Hematopoietic multipotent progenitor cell (in vitro differentiated cells): Measurements from ENCODE around the gene METRNL. TPM values are rescaled to one million over a fixed set of nuclear protein-coding genes. Genes with fewer than 3 reads are reported as not detected.

Source experiments
- DNase-seq, 3 donors: peaks; one replicate each; pipeline ENCODE4 v3.0.0-alpha.2; 2011 to 2015; ENCODE audit warnings: low read depth in 2 of 3, low spot score in 2 of 3
- total RNA-seq: library from RNA; depleted of rRNA; stranded (reverse); fragments of >200 nt; gene quantifications from one replicate; pipeline ENCODE4 v1.2.3, GENCODE V29; 2012

The METRNL gene
- total RNA-seq, 1 donor = 36.9 TPM

DNA sequence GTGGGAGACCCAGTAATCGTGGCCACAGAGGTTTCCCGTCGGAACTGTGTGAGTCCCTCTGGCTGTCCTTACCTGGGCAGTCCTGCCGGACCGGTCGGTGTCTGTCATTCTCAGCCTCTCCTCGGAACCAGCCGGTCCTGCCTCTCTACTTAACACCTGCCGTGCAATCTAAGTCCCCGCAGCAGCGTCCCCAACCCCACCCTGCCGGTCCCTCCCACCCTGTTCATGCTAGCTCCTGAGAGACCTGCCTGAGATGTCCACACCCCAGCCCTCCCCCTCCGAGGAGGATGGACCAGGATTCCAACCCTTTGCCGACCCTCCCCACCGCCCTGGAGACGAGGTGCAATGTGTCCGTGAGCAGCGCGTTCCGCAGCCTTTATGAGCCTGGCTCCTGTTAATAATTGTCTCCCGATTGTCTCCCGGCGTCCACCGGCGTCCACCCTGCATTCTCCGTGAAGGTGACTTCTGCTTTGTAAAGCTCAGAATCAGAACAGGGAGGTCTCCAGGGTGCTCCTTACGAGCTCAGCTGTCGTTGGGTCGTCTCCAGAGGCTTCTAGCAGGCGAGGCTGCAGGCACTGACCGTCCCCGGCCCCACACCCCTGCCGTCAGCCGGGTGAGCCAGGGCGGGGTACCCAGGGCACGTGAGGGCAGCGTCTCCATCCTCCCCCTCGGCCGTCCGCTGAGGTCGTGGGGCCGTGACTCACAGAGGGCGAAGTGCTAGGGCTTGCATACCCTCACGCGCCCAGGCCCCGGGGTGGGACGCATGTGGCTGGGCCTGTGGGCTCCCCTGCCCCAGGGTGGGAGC lies 10.1 kb downstream of the METRNL start:
- no peak for DNase-seq

DNA sequence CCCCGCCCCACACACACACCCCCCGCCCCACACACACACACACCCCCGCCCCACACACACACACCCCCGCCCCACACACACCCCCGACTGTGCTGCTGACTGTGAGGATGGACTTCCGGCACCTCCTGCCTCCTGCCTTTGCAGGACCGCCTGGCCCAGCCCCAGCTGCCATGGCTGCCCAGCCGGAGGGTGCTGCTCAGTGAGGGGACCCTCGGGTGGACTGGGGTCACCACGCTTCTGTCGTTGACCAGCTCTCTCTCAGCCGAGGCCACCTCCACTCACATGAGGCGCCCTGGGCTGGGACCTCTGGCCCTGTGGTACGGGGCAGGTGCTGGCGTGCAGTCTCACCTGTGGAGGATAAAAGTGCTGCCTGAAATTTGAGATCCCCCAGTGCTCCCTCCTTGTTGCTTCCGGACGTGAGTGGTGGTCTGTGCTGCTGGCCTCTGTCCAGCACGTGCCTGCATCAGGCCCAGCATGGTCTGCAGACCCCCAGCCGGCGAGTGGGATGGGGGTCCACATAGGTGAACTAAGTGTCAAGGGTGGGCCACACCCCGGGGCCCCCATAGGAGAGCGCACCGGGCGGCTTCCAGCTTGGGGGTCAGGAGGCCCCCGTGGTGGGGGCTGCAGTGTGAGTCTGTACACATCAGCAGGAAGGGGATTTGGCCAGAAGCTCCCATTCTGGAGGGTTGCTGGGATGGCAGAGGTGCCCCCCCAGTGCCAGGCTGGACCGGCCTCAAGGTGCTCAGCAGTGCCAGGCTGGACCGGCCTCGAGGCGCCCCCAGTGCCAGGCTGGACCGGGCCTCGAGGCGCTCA lies 11.2 kb downstream of the METRNL start:
- DNase-seq = no peak

DNA sequence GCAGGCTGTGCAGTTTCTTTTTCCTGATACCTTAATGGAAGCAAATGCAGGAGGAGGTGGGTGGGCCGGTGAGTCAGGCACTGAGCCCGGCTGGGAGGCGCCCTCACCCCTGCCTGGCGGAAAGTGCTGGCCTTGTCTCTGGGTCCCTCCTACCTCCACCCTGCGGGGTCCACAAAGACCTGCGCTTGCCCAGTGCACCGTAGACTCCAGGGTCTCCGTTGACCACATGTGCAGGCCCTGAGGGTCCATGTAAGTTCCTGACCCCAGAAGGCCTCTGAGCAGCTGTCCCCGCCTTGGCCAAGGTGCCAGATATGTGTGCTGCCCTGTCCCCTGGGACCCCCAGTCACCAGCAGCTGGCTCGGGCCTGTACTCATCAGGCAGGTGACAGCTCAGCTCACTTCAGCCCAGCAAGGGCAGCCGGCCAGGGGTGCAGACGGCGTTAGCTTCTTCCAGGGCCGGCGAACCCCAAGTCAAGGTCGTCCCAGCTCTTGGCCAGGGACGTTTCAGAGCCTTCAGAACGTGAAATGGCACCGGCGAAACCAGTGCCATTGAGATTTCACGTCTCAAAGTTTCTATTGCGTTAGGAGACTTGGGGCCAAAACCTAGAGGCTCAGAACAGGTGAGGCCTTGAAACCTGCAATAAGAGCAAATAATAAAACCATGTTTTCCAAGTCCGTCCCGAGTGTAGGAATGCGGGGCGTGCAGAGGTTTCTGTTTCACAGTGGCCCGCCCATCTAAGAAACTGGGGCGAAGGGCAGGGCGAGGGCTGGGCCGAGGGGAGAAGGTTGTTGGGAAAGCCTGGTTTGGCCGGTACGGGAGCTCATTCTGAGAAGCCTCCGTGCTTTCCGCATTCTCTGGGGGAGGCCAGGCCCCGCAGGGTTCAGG lies 12.1 kb downstream of the METRNL start:
- no peak for DNase-seq

DNA sequence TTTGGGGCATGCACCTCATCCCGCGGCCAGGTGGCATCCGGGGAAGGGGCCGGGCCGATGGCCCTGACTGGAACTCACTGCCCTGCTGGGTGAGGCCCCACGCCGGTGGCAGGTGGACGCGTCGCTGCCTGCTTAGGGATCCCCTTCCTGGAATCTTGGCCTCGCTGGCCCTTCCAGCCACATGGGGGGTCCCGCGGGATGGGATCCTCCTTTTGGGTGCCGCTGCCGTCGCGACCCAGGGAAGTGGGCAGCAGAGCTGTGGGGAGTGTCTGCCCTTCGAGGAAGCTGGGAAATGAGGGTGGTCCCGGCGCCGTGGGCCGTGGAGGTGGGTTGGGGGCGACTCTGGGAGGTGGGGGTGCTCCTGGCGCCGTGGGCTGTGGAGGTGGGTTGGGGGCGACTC lies 12.8 kb downstream of the METRNL start:
- DNase-seq = no peak

DNA sequence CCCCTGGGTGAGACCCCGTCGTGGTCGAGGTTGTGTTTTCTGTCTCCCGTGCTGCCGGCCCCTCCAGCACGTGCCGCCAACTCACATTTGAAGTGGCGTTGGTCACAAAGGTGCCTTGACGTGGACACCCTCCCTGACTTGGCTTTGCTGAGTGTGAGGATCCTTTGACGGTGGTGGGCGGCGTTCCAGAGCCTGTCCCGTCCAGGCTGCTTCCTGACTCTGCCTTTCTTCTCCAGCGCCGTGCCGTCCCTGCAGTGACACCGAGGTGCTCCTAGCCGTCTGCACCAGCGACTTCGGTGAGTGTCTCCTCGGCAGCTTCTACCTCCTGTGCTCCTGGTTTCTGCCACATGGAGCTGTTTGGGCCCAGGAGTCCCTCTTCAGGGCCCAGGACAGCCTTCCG lies 13.5 kb downstream of the METRNL start:
- DNase-seq = no peak

DNA sequence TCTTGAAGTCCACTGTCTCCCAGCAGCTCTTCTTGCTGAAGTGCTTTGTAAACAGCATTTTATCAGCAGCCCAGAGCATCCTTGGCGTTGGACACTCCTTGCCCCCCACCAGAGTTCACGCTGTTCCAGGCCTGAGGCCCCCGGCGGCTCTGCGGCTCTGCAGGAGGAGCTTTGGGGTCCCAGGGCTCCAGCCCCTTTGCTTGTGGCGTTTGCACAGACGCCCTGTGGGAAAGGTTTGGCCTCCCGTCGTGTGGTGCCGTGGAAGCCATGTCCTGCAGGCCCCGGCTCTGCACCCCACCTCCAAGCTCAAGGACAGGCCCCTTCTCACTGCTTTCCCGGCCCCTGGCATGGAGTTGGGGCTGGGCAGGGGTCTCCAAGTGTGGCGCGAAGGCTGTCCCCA lies 14.1 kb downstream of the METRNL start:
- no peak for DNase-seq

DNA sequence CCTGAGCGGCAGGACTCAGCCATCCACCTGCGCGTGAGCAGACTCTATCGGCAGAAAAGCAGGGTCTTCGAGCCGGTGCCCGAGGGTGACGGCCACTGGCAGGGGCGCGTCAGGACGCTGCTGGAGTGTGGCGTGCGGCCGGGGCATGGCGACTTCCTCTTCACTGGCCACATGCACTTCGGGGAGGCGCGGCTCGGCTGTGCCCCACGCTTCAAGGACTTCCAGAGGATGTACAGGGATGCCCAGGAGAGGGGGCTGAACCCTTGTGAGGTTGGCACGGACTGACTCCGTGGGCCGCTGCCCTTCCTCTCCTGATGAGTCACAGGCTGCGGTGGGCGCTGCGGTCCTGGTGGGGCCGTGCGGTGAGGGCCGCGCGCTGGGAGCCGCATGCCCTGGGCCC lies 14.9 kb downstream of the METRNL start:
- no peak for DNase-seq

DNA sequence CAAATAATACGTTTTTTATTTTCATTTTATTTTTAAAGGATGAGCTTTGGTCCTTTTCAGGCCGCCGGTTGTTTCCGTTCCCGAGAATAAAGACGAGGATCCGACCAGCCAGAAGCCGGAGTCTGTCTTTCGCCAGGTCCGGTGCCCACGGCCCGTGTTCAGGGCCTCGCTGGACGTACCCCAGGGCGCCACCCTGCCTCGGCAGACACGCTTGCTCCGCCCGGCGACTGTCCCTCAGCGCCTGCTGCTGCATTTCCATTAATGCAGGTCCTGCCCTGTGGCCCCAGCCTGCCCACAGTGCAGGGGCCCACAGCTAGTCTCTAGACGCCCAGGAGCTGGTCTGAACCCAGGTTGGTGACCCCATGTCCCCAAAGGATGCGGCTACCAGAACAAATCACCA lies 15.6 kb downstream of the METRNL start:
- DNase-seq = no peak

DNA sequence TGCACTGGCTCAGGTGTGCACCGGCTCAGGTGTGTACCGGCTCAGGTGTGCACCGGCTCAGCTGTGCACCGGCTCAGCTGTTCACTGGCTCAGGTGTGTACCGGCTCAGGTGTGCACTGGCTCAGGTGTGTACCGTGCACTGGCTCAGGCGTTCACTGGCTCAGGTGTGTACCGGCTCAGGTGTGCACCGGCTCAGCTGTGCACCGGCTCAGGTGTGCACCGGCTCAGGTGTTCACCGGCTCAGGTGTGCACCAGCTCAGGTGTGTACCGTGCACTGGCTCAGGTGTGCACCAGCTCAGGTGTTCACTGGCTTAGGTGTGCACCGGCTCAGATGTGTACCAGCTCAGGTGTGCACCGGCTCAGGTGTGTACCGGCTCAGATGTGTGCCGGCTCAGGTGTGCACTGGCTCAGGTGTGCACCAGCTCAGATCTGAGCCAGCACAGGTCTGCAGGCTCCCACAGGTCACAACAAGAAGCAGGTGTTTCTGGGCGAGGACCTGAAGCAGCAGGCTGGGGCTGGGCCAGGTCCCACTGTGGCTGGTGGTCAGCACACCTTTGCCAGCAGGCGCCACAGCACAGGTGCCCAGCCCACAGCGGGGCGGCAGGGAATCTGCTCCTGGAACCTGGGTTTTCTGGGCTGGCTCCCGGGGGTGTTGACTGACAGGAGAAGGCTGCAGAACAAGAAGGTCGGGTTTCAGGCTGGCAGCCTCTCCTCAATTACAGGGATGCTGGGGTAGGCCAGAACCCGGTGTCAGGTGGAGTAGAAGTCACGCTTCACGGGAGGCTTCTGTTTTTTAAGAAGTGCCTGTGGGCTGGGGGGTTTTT lies 17.2 kb downstream of the METRNL start:
- no peak for DNase-seq

DNA sequence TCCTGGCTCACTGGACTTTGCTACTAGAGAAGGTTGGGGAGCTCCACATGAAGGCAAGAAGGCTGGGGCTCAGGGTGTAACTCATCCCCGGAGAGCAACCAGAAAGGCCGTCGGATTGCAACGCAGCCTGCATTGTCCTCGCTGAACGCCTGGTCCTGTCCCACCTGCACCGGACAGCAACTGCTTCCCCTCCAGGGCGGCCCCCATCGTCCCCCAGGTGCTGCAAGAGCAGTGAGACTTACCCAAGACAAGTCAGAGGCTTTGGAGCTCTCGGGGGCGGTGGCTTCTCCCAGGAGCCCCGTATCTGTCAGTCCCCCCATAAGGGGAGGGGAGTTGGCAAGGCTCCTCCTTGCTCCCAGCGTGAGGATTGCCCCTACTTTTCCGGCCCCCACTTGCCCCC lies 18.4 kb downstream of the METRNL start:
- DNase-seq = no peak

DNA sequence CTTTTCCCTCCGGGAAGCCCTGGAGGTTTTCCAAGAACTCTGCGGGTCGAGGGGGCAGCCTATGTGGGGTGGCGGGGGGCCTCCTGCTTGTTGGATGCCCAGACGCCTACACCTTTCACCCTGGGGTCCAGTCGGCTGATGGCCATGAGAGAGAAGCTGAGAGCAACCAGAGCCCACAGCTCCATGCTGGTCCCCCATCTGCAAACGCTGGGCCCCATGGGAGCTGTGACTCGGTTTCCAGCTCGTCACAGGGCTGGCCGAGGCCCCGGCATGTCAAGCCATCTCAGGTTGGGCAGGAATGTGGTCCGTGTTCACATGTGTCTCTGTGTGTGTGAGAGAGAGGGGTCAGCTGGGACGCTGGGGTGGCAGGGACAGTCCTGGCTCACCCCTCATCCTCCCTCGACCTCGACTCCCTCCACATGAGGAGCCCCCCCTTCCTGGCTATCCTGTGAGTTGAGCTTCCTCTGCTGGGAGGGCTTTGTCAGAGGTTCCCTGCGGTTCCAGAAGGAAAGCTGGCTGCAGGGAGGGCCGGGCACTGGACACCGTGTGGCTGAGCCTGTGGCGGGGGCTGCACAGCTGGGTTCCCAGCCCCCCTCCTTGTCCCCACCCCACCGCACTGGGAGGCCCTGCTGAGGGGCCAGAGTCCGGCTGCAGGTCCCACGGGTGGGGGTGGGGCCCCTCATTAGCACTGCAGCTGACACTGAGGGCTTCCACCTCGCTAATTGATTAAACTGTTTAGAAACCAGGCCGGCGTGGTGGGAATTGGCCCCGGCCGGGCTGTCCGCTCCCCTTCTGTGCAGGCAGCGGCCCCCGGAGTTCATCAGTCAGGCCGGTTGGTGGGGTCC lies 19.1 kb downstream of the METRNL start:
- no peak for DNase-seq

DNA sequence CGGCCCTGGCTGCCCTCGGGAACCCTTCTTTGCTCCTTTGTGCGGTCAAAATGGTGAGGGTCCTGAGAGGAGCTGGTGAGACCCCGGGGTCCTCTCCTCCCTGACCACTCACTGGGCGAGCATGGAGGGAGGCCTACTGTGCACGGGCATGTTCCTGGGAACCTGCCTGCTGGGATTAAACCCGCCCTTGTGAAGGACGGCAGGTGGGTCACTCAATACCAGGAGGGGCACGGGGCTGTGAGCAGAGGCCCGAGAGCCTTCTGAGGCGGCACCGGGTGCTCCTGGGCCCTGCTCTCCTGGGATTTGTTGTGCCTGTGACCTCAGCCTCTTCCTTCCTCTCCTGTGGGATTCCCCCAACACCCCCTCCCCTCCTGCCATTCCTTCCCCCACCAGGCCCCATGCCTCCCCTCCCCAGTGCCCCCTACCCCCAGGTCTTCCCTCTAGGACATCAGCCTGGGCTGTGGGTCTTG lies 19.7 kb downstream of the METRNL start:
- no peak for DNase-seq

DNA sequence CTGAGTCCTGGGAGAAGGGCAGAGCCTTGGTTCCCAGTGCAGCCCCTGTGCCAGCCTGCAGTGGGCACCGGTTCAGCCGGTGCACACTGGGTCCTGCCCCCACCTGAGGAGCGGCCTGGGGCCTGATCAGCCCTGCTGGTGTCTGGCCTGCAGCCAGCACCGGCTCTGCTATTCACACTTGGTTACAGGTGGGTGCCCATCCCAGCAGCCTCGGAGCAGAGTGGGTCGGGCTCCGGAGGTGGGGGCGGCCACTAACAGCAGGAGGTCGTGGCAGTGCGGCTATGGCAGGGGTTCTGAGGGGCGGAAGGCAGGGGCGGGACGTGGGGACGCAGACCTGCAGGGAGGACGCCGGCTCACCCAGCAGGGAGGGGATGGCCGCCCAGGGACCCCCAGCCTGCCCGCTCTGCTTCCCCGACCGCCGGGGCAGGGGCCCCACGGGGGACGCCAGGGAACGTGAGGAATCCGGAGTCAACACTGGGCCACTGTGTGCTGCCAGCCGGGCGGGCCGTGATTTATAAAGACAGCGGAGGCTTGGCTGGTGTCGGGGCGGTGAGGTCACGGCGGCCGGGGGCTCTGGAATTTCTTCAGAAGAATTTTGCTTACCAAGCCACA lies 20.3 kb downstream of the METRNL start:
- DNase-seq = no peak

DNA sequence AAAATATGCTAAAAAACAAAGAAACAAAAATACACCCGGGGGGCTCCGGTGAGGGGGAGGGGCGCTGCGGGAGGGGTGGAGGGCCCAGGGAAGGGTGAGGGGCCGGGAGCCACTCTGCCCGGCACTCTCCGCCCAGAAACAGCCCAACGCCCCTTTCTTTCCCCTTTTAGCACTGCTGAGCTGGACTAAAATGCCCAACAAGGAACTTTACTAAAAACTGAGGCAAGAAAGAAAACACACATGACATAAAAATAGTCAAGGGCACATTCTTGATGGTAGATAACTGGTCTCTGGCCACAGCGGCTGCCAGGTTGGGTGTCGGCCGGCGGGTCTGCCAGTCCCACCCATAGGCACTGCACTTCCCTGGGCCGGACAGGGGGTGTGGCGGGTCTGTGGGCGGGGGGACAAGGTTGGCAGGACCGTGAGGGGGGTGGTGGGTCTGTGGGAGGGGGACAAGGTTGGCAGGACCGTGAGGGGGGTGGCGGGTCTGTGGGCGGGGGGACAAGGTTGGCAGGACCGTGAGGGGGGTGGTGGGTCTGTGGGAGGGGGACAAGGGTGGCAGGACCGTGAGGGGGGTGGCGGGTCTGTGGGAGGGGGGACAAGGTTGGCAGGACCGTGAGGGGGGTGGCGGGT lies 20.9 kb downstream of the METRNL start:
- no peak for DNase-seq

DNA sequence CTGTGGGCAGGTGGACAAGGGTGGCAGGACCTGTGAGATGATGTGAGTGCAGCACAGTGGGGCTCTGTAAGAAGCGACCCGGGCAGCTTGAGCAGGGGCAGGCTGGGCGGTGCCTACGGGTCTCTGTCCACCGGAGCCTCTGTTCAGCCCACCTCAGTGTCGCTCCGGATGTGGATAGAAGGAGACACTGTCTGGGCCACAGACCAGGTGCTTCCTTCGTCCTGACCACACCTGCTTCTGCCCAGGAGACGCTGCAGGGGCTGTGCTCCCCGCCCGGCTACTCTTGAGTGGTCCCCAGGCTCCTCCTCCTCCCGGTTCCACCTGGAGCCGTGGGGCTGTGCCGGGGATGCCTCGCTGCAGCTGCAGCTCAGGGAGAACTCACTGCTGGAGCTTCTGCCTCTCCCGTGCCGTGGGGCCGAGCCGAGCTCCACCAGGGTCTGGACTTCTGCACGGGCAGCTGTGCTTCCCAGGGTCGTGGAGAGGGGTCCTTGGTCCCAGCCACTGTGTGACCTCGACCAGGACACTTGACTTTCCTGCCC lies 21.5 kb downstream of the METRNL start:
- DNase-seq = peak in 1 of 3 donors; percentile 37

DNA sequence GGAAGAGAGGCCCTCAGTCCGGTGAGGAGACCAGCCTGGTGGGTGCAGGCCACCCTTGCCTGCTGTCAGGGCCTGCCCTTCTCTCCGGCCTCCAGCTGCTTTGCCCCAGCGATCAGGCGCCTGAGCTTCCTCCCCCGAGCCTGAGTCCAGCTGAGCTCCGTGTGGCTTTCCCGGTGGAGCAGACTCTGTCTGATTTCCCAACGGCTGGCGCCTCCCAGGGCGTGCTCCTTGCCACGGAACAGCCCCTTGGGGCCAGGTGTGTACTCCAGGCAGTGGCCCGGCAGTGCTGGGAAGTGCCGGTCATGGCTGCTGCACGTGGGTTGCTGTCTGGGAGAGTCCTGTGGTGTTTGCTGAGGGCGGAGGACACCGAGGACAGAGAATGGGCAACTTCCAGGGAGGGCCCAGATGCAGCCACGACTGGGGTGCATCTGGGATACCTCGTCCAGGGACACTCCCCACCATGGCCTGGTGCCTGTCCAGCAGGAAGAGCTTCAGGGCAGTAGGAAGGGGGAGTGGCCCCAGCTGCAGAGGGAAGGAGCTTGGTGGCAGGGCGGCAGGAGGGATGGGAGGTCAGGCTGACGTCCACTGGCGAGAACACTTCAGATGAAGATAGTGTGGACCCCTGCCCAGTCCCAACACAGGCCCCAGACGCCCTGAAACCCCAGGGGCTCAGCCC lies 22.5 kb downstream of the METRNL start:
- DNase-seq = no peak

DNA sequence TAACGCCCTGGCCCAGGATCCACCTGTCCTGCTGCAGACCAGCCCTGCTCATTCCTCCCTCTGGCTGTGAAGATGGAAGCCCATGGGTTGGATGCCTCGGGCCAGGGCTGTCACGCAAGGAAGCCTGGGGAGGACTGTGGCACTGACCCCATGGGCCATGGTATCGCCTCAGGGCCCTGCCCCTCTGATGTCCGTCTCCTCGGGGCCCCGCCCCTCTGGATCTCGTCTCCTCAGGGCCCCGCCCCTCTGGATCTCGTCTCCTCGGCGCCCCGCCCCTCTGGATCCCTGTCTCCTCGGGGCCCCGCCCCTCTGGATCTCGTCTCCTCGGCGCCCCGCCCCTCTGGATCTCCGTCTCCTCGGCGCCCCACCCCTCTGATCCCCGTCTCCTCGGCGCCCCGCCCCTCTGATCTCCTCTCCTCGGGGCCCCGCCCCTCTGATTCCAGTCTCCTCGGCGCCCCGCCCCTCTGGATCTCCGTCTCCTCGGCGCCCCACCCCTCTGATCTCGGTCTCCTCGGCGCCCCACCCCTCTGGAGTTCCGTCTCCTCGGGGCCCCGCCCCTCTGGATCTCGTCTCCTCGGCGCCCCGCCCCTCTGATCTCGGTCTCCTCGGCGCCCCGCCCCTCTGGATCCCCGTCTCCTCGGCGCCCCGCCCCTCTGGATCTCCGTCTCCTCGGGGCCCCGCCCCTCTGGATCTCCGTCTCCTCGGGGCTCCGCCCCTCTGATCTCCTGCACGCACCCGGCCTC lies 24.0 kb downstream of the METRNL start:
- DNase-seq = peak in 1 of 3 donors; percentile 86
